GM18873 (cell line): ENCODE measurements around the gene ZFHX3.
"Not testable (repeated sequence)": the region's sequence is repeated elsewhere in the genome, so short reads cannot be mapped to it uniquely, and the experiment has no call there.

Experiments
- ATAC-seq: cut with Tn5 transposase; IDR thresholded peaks from one replicate; pipeline ENCODE4 v1.9.1; 2021; ENCODE audit warnings: mild to moderate bottlenecking, moderate library complexity, moderate number of reproducible peaks; ENCODE audit not compliant: unreplicated experiment, low FRiP score

Gene ZFHX3

GRCh38 chr16:73024571-73025105 lies 23.3 kb downstream of the ZFHX3 start:
- no peak for ATAC-seq

DNA sequence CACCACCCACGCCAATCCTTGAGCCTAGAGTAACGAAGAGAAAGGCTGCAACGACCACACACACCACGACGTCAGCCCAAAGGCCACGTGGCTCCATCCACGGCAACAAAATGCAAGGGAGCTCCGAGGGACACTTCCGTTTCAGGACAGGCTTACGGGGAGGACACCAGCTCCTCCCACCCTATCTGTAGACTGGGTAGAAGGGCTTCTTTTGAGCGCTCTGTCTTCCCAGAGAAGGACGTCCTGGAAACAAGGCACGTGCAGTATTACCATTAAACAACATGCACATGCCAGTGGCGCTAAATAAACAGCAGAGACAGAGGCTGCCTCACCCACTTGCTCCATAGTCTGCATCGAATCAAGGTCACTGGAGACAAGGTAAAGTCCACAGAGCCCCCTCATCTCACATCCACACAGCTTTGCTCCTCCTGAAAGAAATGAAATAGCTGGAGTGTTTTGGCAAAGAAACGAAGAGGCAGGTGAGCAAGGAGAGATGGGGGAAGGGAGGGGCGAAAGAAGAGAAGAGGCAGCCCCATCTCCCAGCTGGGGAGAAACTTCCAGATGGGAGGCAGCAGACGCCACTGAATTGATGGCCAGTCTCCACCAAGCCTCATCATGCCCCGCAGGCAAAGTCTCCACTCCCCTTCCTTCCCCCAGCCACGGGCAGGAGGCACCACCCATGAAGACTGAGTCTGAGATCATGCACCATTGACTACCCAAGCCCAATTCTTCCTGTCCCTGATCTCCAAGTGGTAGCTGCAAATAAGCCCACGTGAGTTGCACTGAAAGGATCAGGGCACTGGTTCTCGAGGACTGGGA lies 24.0 kb downstream of the ZFHX3 start:
- no peak for ATAC-seq

DNA sequence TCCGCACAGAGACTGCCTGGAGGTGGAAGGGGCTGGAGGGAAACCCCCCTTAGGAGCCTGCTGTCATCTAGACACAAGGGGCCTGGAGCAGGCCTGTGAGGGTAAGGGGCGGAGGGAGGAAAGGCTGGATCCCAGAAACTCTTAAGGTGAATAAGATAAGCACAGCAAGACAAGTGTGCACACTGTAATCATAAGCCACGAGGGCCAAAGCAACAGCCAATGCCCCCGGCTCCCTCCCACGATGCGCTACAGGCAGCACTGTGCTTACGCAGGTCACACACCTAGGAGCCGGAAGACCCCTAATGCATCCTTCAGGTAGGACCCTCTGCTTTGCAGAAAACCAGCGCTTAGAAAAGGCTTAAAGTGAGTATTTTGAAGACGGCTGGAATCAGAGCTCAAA lies 24.6 kb downstream of the ZFHX3 start:
- ATAC-seq, result no peak

DNA sequence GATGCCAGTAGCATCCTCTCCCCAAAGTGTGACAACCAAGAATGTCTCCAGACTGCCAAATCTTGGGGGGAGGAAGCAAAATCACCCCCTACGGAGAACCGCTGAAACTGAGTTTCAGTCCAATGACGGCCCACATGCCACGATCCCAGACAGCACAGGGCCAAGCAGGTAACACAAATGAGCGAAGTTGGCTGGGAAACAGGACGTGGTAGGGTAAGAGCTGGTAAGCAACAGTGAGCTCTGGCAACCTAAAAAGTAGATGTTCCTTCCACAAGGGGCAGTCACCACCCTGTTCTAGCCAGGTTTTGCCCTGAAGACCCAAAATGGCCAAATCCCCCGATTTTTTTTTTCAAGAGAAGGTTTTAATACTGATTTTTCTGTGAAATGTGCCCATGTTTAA lies 25.4 kb downstream of the ZFHX3 start:
- ATAC-seq, result no peak

DNA sequence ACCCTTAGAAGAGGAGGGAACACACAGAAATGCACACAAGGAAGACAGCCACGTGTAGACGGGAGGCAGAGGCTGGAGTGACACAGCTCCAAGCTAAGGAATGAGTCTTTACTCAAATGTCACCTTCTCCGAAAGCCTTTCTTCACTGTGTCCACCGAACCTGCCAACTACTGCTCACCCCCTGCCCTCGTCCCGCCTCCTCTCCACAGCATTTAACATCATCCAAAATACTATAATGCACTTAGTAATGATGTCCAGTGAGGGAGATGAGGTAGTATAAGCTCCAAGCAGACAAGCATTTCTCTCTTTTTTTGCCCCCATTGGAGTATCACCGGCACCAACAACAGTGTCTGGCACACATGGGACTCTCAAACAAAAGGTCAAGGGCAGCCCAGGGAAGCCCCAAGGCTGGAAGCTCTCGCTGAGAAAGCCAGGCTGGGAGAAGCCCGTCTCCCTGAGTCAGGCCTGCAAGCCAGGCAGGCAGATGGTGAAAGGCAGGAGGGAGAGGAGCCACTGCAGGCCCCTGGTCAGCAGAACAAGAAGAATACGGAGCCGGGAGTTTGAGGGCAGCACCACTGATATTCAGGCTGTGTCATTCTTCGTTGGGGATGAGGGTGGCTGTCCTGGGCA lies 25.9 kb downstream of the ZFHX3 start:
- ATAC-seq, result no peak

DNA sequence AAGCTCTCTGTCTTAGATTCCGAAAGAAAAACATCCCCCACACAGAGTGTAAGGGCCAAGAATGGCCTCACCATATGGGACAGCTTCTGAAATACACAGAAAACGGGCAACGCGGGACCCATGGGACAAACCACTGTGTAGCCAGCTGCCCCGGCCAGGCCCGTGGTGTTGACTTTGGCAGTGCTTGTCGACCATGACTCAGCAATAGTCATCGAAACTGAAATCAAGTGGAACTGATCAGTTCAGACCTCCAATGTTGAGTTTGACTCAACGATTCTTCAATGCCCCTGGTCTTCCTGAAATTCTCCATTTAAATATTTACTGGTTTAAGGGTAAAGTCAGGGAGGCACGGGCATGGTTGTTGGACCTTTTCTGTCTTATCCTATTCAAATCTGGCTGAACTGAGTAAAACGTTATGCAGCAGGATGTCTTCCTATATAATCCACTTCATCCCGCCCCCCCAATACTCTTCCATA lies 27.5 kb downstream of the ZFHX3 start:
- ATAC-seq, result no peak

GRCh38 chr16:73019457-73020362 lies 28.2 kb downstream of the ZFHX3 start:
- no peak for ATAC-seq

DNA sequence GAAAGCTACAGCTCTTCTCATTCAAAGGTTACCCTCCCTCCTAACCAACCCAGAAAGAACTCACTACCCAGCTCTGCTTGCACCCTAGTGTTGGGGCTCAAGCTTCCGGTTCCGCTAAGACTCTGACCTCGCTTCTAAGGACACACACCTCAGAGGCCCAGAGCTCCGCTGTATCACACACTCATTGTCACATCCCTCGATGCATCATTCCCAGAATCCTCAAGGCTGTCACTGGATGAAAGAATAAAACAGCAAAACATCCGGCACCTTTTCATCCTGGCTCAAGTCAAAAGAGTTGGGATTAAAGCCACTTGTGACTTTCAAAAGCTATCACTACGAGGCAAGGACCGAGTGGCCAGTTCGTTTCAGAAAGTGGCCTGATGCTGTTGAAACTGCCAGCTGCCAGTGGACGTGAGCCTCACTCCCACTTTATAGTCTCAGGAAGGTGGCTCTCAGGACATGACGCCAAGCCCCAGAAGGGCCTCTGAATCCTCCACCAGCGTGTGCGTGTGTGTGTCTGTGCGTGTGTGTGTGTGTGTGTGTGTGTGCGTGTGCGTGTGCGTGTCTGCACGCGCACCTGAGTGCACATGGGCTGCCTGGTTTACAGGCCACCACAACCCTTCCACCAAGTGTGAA lies 29.0 kb downstream of the ZFHX3 start:
- ATAC-seq, result no peak

DNA sequence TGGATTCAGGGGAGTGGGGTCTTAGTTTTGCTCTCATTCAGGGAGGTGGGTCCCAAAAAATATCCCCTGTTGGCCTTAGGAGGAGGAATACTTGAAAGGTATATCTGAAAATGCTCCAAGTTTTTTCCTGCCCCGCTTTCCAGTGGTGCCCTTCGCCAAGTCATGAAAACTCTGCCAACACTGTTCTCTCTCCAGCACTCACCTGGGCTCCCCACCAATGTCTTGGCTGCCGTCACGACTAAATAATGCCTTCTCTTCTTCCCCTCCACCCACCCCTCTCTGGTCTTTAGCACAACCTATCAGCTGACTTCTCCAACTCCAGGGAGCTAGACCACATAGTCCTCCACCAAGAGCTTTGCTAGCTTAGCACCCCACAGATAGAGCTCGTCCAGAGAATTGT lies 30.6 kb downstream of the ZFHX3 start:
- ATAC-seq, result no peak

DNA sequence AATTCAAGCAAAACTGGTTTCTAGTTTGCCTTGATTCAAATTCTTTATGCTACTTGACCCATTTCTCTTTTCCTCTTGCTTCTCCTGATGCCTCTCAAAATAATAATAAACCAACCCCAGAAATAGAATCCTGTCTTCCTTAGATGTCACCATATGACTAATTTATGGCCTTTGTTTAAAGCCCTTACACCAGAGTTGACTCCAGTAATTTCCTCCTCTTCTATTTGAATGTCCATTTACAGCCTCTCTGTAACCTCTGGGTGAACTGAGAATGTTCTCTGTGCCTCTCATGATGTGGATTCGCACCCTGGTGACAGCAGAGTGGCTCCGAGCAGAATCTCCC lies 31.5 kb downstream of the ZFHX3 start:
- peak; percentile 43 for ATAC-seq

DNA sequence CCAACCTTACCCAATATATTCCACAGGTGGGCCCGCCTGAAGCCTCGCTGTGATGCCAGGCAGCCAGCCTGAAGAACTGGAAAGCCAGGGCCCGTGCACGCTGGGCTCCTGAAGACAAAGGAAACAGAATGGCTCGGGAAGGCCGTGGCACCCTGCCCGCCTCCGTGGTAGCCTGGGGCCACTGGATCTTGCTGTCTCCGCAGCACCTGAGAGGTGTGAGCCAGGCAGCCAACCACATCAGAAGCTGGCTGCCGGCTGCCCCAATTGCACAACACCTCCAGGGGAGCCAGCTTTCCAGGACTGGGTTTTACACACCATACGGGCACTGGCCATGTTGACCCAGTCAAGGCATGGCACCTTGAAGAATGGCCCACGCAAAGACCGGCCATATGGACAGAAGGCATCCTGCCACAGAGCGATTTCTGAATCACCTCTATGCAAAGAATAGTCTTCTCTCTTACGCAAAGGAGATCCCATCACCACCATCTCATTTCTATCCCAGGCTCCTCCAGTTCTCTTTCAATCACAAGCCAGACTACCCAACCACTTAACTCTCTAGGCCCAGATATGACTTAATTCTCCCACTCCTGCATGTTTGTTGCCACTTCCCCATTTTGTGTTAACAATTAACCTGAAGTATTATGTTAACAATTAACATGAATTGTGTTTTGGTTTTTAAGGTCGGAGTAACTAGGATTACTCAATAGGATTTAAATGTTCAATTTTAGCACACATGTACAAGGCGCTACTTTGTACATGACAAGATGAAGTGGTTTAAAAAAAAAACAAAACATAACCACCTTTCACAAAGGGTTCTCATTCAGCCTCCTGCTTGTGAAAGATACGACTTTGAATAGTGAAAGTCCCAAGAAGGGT lies 32.1 kb downstream of the ZFHX3 start:
- ATAC-seq, result peak; percentile 81

DNA sequence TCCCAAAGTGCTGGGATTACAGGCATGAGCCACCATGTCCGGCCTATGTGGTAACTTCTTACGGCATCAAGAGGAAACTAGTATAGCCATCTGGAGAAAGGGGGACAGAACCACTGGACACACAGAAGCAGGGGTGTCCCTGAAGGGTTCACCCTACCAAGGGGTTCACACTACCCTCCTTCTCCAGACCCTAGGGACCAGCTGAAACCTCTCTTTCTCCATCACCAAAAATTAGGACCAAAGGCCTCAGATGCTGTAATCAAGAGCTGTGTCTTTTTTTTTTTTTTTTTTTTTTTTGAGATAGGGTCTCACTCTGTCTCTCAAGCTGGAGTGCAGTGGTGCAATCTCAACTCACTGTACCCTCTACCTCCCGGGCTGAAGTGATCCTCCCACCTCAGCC lies 33.2 kb downstream of the ZFHX3 start:
- ATAC-seq, result no peak

GRCh38 chr16:73013974-73014373 lies 34.0 kb downstream of the ZFHX3 start:
- ATAC-seq, result no peak

DNA sequence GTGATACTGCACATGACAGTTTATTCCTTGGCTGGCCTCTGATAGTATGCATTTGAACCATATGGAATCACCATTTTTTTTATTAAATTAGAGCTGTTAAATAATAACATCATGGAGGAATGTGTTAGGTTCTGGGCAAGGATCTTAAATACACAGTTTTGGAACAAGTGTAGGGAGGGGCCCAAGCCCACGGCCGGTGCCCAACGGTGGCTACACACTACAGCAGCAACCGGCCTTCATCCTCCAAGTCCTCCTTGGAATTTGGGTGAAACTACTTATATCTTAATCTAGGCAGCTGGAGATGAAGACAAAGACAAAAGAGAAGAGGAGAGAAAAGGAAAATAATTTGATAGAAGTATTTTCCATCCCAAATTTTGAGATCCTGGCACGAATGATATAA lies 35.6 kb downstream of the ZFHX3 start:
- no peak for ATAC-seq

- no peak for ATAC-seq
These were observed 36.0 kb downstream of the ZFHX3 start for GRCh38 chr16:73011926-73012325.

GRCh38 chr16:73010150-73010676 lies 37.7 kb downstream of the ZFHX3 start:
- ATAC-seq, result no peak

GRCh38 chr16:73009710-73010109 lies 38.2 kb downstream of the ZFHX3 start:
- not testable (repeated sequence) for ATAC-seq

- no peak for ATAC-seq
These were observed 41.9 kb downstream of the ZFHX3 start for GRCh38 chr16:73006026-73006425.

DNA sequence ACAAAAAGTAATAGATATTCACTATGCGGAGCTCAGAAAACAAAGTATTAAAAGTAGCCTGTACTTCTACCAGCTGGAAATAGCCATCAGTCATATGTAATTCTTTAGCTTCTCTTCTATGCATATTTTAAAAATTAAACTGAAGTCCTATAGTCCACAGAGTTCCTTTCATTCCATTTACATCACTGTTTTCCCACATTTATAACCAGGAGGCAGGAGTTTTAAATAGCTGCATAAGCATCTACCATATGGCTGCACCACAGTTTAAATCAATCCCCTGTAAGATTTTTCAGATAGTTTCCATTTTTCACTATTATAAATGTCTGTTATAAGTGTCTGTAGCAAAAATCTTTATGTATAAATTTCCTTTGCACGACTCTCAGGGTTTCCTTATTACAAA lies 45.1 kb downstream of the ZFHX3 start:
- ATAC-seq, result no peak
